Measurements from ENCODE around the gene WDR38. TPM values are rescaled to one million over a fixed set of nuclear protein-coding genes. Genes with fewer than 3 reads are reported as not detected.
A peak's percentile ranks its signal among the peaks of the same experiment; 100 is the strongest.

The WDR38 gene
- total RNA-seq, 4 donors from 2014 or later = 0.33 to 1.5 (median 0.79) TPM; not detected in 1

- H3K4me3 ChIP-seq (replicated peaks in 1 of 3) = no peak overlapping the region
- peaks cover 0 to 15% of the 10 kb centered on the region in 2 donors for H3K4me1 ChIP-seq
- no peaks in the 10 kb centered on the region for H3K27me3 ChIP-seq
- no peak for DNase-seq
- intact Hi-C loops (cut with DNase I) = no loop called here
- H3K36me3 ChIP-seq = peaks cover 10% of the 10 kb centered on the region in 2 donors
- H3K9me3 ChIP-seq = no peaks in the 10 kb centered on the region
- no peak for TF ChIP-seq CTCF (IDR thresholded peaks at IDR 0.05)
- no peak for TF ChIP-seq POLR2A (IDR thresholded peaks at IDR 0.05)
- 87 to 89% methylated on average over 6 to 11 of the region's 11 CpGs for WGBS, 2 donors
- H3K27ac ChIP-seq = no peak overlapping the region
These were observed 39.6 kb upstream of the WDR38 start for GRCh38 chr9:124813501-124814163.

GRCh38 chr9:124814164-124814535 lies 39.1 kb upstream of the WDR38 start:
- intact Hi-C loops (cut with DNase I) = no loop called here
- Histone ChIP-seq H3K9me3 (no peaks in the 10 kb centered on the region), H3K27me3 (no peaks in the 10 kb centered on the region), H3K4me1 (peaks cover 0 to 20% of the 10 kb centered on the region in 2 donors), H3K36me3 (peaks cover 10% of the 10 kb centered on the region in 2 donors), H3K27ac (no peak overlapping the region), H3K4me3 (replicated peaks in 1 of 3) (no peak overlapping the region)
- no peak for DNase-seq
- WGBS, 2 donors = 75 to 90% methylated on average over 5 of the region's 5 CpGs
- TF ChIP-seq POLR2A (IDR thresholded peaks at IDR 0.05) = no peak

- Histone ChIP-seq H3K4me1 (peaks cover 0 to 20% of the 10 kb centered on the region in 2 donors), H3K9me3 (no peaks in the 10 kb centered on the region), H3K36me3 (peaks cover under 1% of the 10 kb centered on the region in 2 donors), H3K27ac (no peak overlapping the region), H3K27me3 (no peaks in the 10 kb centered on the region), H3K4me3 (replicated peaks in 1 of 3) (no peak overlapping the region)
- WGBS, 2 donors = 91 to 92% methylated on average over 5 of the region's 5 CpGs
- no peak for DNase-seq
- intact Hi-C loops (cut with DNase I) = no loop called here
- no peak for TF ChIP-seq POLR2A (IDR thresholded peaks at IDR 0.05)
- TF ChIP-seq CTCF (IDR thresholded peaks at IDR 0.05) = no peak
These were observed 37.7 kb upstream of the WDR38 start for GRCh38 chr9:124815601-124816000.

- Histone ChIP-seq H3K4me3 (replicated peaks in 1 of 3) (no peak overlapping the region), H3K36me3 (no peaks in the 10 kb centered on the region), H3K27me3 (no peaks in the 10 kb centered on the region), H3K9me3 (no peaks in the 10 kb centered on the region), H3K4me1 (peaks cover 0 to 7% of the 10 kb centered on the region in 2 donors), H3K27ac (no peak overlapping the region)
- TF ChIP-seq POLR2A (IDR thresholded peaks at IDR 0.05) (no peak), CTCF (IDR thresholded peaks at IDR 0.05) (peak in 1 of 6 experiments; percentile 8)
- DNase-seq = peak; percentile 39 to 60
- WGBS, 2 donors = 56 to 61% methylated on average over 15 of the region's 18 CpGs
- intact Hi-C loops (cut with DNase I) = no loop called here
These were observed 34.6 kb upstream of the WDR38 start for GRCh38 chr9:124818431-124819281.

- TF ChIP-seq POLR2A (IDR thresholded peaks at IDR 0.05) = no peak
- TF ChIP-seq CTCF (IDR thresholded peaks at IDR 0.05) = no peak
- Histone ChIP-seq H3K36me3 (no peaks in the 10 kb centered on the region), H3K27me3 (no peaks in the 10 kb centered on the region), H3K9me3 (no peaks in the 10 kb centered on the region), H3K4me3 (replicated peaks in 1 of 3) (no peak overlapping the region), H3K27ac (no peak overlapping the region), H3K4me1 (peaks cover 0 to 7% of the 10 kb centered on the region in 2 donors)
- no peak for DNase-seq
- intact Hi-C loops (cut with DNase I) = no loop called here
- WGBS, 2 donors = 91% methylated on average over 12 of the region's 12 CpGs
These were observed 32.3 kb upstream of the WDR38 start for GRCh38 chr9:124820698-124821623.

All from thyroid gland (tissue), 4 donors.